ENCODE data around the gene TAF10.

The TAF10 gene

DNA sequence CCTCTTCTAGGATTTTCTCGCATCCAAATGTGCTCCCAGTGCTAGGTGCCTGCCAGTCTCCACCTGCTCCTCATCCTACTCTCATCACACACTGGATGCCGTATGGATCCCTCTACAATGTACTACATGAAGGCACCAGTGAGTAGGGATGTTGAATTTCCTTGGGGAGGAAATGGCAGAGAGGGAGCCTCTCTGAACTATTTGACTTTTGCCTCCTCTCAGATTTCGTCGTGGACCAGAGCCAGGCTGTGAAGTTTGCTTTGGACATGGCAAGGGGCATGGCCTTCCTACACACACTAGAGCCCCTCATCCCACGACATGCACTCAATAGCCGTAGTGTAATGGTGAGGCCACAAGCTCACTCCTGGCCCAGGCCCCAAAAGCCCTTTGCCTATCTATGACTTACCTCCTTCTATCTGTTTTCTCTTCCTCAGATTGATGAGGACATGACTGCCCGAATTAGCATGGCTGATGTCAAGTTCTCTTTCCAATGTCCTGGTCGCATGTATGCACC is 2.5 kb downstream of the TAF10 start:
- Histone ChIP-seq H3K36me3 (peaks cover 44% of the 10 kb centered on the region), H3K27ac (no peak overlapping the region), H3K27me3 (ENCODE audit: insufficient read depth, low read depth, severe bottlenecking) (no peaks in the 10 kb centered on the region), H3K4me3 (ENCODE audit: low read depth, low read length) (no peak overlapping the region), H3K9me3 (ENCODE audit: severe bottlenecking) (no peaks in the 10 kb centered on the region)
- TF ChIP-seq CTCF (IDR thresholded peaks at IDR 0.05; ENCODE audit: low read depth, low read length): no peak
- DNase-seq: no peak

DNA sequence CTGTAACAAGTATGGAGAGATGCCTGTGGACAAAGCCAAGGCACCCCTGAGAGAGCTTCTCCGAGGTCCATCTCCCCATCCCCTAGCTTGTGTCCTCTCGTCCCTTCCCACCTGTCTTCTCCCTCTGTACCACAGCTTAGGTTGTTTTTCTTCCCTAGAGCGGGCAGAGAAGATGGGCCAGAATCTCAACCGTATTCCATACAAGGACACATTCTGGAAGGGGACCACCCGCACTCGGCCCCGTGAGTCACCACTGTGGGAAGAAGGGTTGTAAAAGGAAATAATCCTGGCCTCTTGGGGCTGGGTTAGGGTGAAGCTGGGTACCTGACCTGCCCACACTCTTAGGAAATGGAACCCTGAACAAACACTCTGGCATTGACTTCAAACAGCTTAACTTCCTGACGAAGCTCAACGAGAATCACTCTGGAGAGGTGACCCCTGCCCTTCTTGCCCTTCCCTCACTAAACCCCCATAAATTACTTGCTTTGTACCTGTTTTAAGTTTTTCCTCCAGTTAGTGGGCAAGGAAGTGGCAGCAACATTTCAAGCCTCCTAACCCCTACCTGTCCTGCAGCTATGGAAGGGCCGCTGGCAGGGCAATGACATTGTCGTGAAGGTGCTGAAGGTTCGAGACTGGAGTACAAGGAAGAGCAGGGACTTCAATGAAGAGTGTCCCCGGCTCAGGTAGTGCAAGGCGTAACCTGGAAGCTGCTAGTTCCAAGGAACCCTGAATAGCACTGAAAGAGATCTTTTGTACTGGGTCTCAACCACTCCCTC is 3.1 kb downstream of the TAF10 start:
- no peak for DNase-seq
- peaks cover 44% of the 10 kb centered on the region for H3K36me3 ChIP-seq
- no peak for TF ChIP-seq CTCF (IDR thresholded peaks at IDR 0.05; ENCODE audit: low read depth, low read length)
- no peak overlapping the region for H3K27ac ChIP-seq
- no peaks in the 10 kb centered on the region for H3K27me3 ChIP-seq (ENCODE audit: insufficient read depth, low read depth, severe bottlenecking)
- H3K4me3 ChIP-seq (ENCODE audit: low read depth, low read length): no peak overlapping the region
- H3K9me3 ChIP-seq (ENCODE audit: severe bottlenecking): no peaks in the 10 kb centered on the region

GRCh38 chr11:6608011-6608410 is 4.0 kb downstream of the TAF10 start:
- Histone ChIP-seq H3K9me3 (ENCODE audit: severe bottlenecking) (no peaks in the 10 kb centered on the region), H3K27me3 (ENCODE audit: insufficient read depth, low read depth, severe bottlenecking) (no peaks in the 10 kb centered on the region), H3K27ac (no peak overlapping the region), H3K4me3 (ENCODE audit: low read depth, low read length) (no peak overlapping the region), H3K36me3 (peaks cover 44% of the 10 kb centered on the region)
- no peak for DNase-seq
- no peak for TF ChIP-seq CTCF (IDR thresholded peaks at IDR 0.05; ENCODE audit: low read depth, low read length)

GRCh38 chr11:6607190-6607795 is 4.7 kb downstream of the TAF10 start:
- Histone ChIP-seq H3K36me3 (peaks cover 44% of the 10 kb centered on the region), H3K9me3 (ENCODE audit: severe bottlenecking) (no peaks in the 10 kb centered on the region), H3K27me3 (ENCODE audit: insufficient read depth, low read depth, severe bottlenecking) (no peaks in the 10 kb centered on the region), H3K27ac (peak overlapping the region; percentile 65), H3K4me3 (ENCODE audit: low read depth, low read length) (no peak overlapping the region)
- no peak for DNase-seq
- no peak for TF ChIP-seq CTCF (IDR thresholded peaks at IDR 0.05; ENCODE audit: low read depth, low read length)

- no peaks in the 10 kb centered on the region for H3K27me3 ChIP-seq (ENCODE audit: insufficient read depth, low read depth, severe bottlenecking)
- no peak for TF ChIP-seq CTCF (IDR thresholded peaks at IDR 0.05; ENCODE audit: low read depth, low read length)
- peaks cover 48% of the 10 kb centered on the region for H3K36me3 ChIP-seq
- no peak overlapping the region for H3K4me3 ChIP-seq (ENCODE audit: low read depth, low read length)
- DNase-seq: peak; percentile 92
- no peaks in the 10 kb centered on the region for H3K9me3 ChIP-seq (ENCODE audit: severe bottlenecking)
- H3K27ac ChIP-seq: peak overlapping the region; percentile 65
Observed at GRCh38 chr11:6606471-6607189, 5.4 kb downstream of the TAF10 start.

Measured in WERI-Rb-1 (cell line).